Measurements from ENCODE around the gene ADRB2.

The ADRB2 gene

DNA sequence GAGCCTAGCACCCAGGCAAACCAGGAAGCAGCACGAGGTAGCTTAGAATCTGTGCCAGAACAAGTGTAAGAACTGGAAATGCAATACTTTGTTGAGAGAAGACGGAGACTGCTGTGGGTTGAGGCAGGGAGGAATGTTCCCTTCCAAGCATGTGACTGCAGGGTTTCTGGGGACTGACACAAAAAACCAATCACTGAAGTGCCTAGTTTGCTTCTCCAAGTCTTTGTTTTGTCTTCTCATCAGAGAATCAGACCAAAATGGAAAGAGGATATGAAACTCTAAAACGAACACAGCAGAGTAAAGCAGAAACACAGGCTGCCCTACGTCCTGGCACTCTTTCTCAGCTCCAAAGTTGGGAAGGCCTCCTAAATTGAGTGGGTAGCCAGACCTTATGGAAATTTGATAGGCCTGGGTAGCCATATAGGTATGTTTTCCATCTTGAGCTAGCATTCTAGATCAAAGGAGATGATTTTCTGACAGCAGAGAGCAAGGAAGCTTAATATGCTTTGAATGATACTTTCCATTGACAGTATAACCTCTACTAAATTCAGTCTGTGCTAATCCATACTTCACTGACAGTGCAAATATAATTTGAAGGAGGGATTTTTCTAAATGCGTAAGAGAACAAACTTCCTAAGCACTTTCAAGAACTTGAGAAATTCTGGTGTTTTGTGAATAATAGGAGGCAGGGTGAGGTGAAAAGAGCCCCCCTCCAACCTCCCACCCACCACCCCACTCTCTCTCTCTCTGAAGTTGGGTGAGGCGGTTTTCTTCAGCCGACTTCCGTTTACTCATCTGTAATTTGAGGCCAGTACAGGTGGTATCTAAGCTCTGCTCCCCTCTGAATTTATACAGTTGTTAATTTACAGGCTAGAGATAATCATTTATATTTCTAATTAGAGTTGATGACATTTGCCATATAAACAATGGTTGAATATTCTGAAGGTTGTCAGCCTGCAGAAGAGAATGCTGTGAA is 5.5 kb downstream of the ADRB2 start:
- no peak for DNase-seq (ENCODE audit: low read depth, low spot score)

DNA sequence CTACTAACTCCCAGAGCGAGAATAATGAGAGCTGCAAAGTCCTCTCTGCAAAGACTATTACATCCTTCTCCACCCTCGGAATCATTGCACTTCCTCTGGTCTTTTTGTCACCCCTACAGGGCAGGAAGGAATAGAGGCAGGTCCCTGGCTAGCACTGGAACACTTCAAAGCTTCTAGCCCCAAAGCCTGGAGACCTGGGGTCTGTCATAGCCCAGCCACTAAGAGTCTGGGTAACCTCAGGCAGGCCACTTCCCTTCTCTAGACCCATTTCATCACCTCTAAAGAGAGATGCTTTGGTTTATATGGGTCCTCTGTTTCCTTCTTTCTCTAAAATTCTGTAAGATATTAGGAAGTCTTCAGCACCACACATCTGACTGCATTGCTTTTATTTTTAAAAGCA is 6.7 kb downstream of the ADRB2 start:
- no peak for DNase-seq (ENCODE audit: low read depth, low spot score)

DNA sequence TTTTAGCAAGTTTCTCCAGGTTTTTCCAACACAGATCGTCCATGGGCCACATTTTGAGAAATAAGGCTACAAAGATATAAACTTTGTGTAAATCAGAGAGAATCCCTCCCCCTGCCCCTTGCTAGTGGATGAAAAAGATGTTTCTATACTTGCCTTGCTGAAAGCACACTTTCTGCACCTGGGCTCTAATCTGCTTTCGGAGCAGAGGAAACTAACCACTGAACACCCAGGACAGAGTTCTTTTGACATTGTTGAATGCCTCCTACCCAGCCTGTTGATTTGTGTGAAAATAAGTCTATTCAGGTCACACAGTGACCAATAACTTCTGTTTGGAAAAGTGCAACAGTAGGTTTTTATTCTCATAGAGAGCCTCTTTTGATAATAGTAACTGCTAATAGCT is 7.5 kb downstream of the ADRB2 start:
- no peak for DNase-seq (ENCODE audit: low read depth, low spot score)

DNA sequence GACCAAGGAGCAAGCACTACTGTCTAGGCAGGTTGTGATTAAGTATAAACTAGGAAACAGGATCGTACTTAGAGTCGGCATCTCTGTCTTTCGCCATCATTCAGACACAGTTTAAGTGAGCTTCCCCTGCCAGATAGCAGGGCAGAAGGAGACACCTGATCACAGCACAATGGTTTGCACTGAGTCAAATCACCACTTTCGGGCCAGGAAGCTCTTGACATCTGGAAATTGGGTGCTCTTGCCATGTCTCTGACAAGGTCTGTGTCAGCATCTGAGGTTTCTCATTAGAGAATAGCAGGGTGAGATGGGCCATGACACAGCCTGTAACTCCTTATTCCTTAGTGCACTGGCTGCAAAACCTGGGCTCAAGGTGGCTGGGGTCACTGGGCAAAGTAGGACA is 8.3 kb downstream of the ADRB2 start:
- no peak for DNase-seq (ENCODE audit: low read depth, low spot score)

DNA sequence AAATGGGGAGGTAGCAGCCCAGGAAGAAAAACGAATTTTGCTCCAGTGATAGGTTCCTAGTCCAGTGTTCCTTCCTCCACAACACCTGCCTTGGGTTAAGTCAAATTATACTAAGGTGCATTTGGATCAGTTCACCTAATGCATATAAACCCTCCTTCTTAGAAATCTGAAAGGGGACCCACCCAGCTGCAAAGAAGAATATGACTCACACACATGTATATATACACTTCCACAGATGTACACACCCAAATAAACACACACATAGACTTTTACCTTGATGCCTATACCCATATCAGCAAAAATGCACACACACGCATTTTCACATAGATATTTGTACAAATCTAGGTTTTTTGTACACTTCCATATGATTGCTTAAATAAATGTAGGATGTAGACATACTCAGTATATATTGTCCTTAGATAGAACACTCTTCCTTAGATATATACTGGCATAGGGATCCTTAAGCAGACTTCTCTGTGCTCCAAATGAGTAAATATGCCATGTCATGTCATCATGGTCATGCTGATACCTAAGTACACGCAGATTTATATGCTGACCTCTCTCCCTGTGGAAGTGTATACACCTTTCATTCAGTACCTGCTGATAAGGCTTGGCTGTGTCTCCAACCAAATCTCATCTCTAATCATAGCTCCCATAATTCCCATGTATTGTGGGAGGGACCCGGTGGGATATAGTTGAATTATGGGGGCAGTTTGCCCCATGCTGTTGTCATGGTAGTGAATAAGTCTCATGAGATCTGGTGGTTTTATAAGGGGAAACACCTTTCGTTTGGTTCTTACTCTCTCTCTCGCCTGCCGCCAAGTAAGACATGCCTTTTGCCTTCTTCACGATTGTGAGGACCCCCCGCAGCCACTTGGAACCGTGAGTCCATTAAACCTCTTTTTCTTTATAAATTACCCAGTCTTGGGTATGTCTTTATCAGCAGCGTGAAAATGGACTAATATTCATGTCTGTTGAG is 10.2 kb downstream of the ADRB2 start:
- DNase-seq (ENCODE audit: low read depth, low spot score): no peak

GRCh38 chr5:148837383-148837782 is 11.0 kb downstream of the ADRB2 start:
- DNase-seq (ENCODE audit: low read depth, low spot score): no peak

DNA sequence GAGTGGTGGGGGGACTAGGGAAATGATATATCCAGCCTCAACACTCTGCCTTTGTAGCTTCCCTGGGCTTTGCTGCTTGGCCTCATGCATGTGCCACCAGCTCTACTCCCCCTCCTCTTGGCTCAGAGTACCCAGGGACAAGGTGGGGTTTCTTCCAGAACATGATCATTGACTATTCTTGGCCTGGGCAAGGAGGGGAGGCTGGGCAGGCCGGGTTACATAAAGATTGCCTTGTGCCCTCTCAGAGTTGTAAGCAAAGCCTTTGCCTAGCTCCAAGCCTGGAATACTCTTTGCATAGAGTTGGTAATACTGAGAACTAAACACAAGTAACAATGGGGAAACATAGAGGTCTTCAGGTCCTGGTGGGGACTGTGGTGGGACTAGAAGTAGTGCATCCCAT is 11.9 kb downstream of the ADRB2 start:
- no peak for DNase-seq (ENCODE audit: low read depth, low spot score)

GRCh38 chr5:148839960-148840359 is 13.5 kb downstream of the ADRB2 start:
- no peak for DNase-seq (ENCODE audit: low read depth, low spot score)

DNA sequence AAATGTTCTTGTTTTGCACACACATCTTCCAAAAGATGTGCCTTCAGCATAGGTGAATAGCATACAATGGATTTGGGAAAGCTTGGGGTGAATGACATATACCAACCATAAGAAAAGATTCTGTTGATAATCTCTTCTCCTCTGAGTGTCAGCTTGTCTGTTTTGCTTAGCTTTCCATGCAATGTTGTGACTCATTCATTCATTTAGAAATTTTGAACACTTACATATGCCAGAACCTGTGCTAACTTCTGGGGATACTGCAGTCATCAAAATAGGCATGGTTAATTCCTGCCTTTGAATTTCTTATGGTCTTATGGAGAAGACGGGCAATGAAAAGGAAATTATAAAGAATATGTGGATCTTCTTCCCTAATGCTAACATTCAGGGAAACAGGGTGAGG is 14.1 kb downstream of the ADRB2 start:
- no peak for DNase-seq (ENCODE audit: low read depth, low spot score)

DNA sequence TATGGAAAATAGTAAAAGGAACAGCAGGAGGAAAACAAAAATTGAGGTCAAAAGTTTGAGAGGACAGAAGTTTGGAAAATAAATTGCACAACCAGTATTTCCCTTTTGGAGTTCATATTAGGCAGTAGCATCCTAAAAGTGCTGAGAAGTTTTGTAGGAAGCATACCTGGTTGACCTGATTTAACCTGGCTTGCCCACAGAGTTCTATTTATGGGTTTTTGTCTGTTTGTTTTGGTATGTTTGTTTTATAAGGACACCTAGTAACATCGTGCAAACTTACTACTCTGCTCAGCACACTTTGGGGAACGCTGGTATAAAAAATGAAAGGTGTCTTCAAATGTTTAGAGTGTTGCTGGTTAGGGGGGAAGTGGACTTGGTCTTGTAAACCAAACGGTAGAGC is 15.1 kb downstream of the ADRB2 start:
- no peak for DNase-seq (ENCODE audit: low read depth, low spot score)

DNA sequence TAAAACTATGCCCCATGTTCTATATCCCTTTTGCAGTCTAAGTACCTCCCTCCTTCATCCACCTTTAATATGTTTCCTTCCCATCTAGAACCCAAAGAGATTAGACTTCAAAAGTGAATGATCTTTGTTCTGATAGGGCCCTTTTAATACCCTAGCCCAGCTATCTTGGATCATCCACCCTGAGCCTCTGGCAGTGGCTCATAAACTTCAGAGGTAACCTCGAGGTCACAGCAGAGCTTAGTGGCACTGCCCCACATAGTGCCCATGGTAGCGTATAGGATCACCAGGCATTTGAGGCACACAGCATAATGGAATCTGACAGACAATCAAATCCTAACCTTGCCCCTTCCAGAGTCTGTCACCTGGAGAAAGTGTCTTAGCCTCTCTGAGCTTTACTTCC is 15.8 kb downstream of the ADRB2 start:
- no peak for DNase-seq (ENCODE audit: low read depth, low spot score)

DNA sequence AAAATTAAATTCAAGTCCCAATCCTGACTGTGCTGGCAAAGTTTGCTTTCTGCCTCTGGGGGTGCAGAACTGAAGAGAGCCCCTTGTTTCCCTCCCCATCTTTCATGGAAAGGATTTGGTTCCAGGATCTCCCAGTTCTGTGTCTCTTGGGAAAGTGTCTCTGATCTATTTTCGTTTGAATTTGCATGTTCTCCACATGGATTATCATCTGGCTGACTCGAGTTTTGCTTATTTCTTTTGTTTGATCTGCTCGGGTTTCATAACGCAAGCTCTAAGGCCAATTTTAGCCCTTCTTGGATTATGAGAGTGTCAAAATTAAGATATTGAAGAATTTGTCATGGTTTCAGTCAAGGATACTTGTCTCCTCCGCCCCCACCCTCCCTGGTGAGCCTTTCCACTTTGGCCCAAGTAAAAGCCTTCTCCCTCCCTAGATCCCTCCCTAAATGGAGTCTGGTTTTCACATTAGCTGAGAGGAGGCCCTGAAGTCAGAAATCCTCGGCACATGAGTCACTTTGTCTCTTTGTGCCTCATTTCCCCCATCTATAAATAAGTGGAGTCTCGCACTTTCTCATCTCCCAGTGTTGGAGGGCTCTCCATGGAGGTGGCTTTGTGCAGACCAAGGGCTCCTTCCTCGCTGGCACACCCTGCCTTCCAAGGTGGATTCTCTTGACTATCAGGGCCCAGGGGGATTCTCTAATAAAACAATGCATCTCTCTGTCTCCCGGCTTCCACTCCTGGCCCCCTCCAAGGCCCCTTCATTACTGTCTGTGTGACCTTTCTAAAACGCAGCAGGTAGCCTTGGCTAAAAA is 17.3 kb downstream of the ADRB2 start:
- DNase-seq (ENCODE audit: low read depth, low spot score): no peak

GRCh38 chr5:148844433-148845280 is 18.2 kb downstream of the ADRB2 start:
- no peak for DNase-seq (ENCODE audit: low read depth, low spot score)

- DNase-seq (ENCODE audit: low read depth, low spot score): no peak
Measured at GRCh38 chr5:148846930-148847329, 20.5 kb downstream of the ADRB2 start.

- no peak for DNase-seq (ENCODE audit: low read depth, low spot score)
Measured at GRCh38 chr5:148847456-148847855, 21.0 kb downstream of the ADRB2 start.

- DNase-seq (ENCODE audit: low read depth, low spot score): no peak
Measured at GRCh38 chr5:148848393-148849031, 22.1 kb downstream of the ADRB2 start.

GRCh38 chr5:148849461-148849860 is 23.1 kb downstream of the ADRB2 start:
- DNase-seq (ENCODE audit: low read depth, low spot score): no peak

GRCh38 chr5:148850836-148851235 is 24.4 kb downstream of the ADRB2 start:
- no peak for DNase-seq (ENCODE audit: low read depth, low spot score)

DNA sequence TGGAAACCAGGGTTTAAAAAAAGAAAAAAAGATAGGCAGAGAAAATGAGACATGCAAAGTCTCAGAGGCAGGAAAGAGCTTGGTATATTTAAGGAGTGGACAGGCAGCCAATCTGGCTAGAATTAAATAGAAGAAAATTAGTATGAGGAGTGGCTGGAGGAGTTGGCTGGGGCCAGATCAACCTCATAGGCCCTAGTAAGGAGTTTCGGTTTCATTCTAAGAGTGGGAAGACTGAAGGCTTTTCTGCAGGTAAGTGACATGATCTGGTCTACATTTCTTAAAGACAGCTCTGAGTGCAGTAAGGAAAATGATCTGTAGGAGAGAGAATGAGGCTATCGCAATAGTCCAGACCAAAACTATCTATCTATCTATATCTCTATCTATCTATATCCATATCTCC is 27.5 kb downstream of the ADRB2 start:
- DNase-seq (ENCODE audit: low read depth, low spot score): no peak

All from iPS DF 19.7 (cell line).